Measurements from ENCODE around the gene MAP3K15.

The MAP3K15 gene

DNA sequence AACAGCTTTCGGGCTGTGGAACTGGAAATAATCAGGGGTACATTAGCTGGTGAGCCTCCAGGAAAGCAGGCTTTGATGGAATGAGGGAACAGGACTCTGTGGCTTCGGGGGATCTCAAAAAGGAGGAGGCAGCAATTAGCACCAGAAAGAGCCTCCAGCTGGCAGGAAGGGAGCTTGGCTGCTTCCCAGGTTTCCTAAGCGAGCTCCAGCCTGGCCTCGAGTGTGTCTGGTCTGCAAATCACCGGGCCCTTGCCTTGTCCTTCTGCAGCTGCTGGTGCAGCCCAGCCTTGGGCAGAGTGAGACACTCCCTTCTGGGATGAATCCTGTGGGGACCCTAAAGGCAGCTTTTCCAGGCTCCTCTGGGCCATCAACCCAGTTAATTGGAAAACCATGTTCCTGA lies 182.3 kb downstream of the MAP3K15 start:
- H3K36me3 ChIP-seq, result no peaks in the 10 kb centered on the region
- TF ChIP-seq, protein P1, sequence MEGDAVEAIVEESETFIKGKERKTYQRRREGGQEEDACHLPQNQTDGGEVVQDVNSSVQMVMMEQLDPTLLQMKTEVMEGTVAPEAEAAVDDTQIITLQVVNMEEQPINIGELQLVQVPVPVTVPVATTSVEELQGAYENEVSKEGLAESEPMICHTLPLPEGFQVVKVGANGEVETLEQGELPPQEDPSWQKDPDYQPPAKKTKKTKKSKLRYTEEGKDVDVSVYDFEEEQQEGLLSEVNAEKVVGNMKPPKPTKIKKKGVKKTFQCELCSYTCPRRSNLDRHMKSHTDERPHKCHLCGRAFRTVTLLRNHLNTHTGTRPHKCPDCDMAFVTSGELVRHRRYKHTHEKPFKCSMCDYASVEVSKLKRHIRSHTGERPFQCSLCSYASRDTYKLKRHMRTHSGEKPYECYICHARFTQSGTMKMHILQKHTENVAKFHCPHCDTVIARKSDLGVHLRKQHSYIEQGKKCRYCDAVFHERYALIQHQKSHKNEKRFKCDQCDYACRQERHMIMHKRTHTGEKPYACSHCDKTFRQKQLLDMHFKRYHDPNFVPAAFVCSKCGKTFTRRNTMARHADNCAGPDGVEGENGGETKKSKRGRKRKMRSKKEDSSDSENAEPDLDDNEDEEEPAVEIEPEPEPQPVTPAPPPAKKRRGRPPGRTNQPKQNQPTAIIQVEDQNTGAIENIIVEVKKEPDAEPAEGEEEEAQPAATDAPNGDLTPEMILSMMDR (IDR thresholded peaks at IDR 0.05), result no peak
- no peaks in the 10 kb centered on the region for H3K4me1 ChIP-seq
- H3K9me3 ChIP-seq, result peaks cover 0 to 10% (median 0%) of the 10 kb centered on the region in 3 donors
- H3K27me3 ChIP-seq, result no peaks in the 10 kb centered on the region
- no peak overlapping the region for H3K4me3 ChIP-seq
- no peak overlapping the region for H3K27ac ChIP-seq
- intact Hi-C loops (cut with DNase I; ENCODE audit: low total_unique reads), result loop anchor here (5.0 to 10.0 kb wide), 3 partner anchors 348 to 946 kb away; partner anchors contain the start of gene PHKA2
- peak in 1 of 2 donors; percentile 66 for DNase-seq

DNA sequence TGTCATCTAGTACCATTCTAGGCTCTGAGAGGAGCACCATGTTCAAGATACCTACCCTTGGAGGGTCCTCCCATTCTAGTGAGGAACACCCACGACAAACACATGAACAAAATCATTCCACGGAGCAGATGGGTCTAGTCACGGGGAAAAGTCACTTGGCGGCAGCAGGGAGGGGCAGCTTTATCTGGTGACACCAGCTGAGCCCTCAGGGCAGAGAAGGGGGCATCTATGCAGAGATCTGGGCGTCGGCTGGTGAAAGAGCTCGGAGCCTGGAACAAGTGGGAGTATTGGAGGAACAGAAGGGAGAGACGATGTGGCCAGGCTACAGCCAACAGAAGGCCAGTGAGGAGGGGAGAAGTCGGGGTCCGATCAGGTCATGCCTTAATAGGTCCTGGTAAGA lies 183.5 kb downstream of the MAP3K15 start:
- peaks cover 0 to 10% (median 0%) of the 10 kb centered on the region in 3 donors for H3K9me3 ChIP-seq
- TF ChIP-seq, protein P1 (IDR thresholded peaks at IDR 0.05), result no peak
- H3K27me3 ChIP-seq, result no peaks in the 10 kb centered on the region
- H3K4me1 ChIP-seq, result no peaks in the 10 kb centered on the region
- intact Hi-C loops (cut with DNase I; ENCODE audit: low total_unique reads), result loop anchor here (5.0 to 10.0 kb wide), 3 partner anchors 347 to 945 kb away; partner anchors contain the start of gene PHKA2
- H3K36me3 ChIP-seq, result no peaks in the 10 kb centered on the region
- H3K4me3 ChIP-seq, result no peak overlapping the region
- no peak for DNase-seq
- no peak overlapping the region for H3K27ac ChIP-seq

- TF ChIP-seq, protein P1 (IDR thresholded peaks at IDR 0.05), result no peak
- no peak overlapping the region for H3K27ac ChIP-seq
- DNase-seq, result no peak
- H3K36me3 ChIP-seq, result no peaks in the 10 kb centered on the region
- H3K4me1 ChIP-seq, result no peaks in the 10 kb centered on the region
- peaks cover 0 to 4% (median 0%) of the 10 kb centered on the region in 3 donors for H3K9me3 ChIP-seq
- no peak overlapping the region for H3K4me3 ChIP-seq
- no peaks in the 10 kb centered on the region for H3K27me3 ChIP-seq
- intact Hi-C loops (cut with DNase I; ENCODE audit: low total_unique reads), result no loop called here
Observed at GRCh38 chrX:19326567-19326966, 188.7 kb downstream of the MAP3K15 start.

Data from tibial artery (tissue), 4 donors.